ENCODE data around the gene MARK1. TPM values are rescaled to one million over a fixed set of nuclear protein-coding genes. Genes with fewer than 3 reads are reported as not detected.

MARK1 gene
- total RNA-seq, 1 experiment from 2014 or later: 0.05 TPM

DNA sequence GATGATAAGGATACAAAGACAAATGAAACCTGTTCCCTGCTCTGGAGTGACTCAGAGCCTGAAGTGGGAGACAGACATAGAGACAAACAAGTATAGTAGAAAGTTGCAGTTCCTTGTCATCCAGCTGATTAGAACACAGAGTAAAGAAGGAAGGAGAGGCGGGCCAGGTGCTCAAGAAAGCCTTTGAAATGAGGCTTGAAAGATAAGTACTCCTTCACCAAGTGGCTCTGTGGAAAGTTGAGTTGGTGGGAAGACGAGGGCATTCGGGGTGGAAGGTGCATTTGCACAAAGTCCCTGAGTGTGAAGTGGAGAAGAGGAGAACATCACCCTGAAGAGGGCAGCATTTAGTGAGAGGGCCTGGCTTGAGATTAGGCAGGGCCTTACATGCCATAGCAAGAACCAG, 17.0 kb downstream of the MARK1 start:
- H3K4me1 Mint-ChIP-seq (ENCODE audit: low read depth, unreplicated experiment): no peaks in the 10 kb centered on the region
- peaks cover 9% of the 10 kb centered on the region for H3K27me3 Mint-ChIP-seq (ENCODE audit: insufficient read depth, unreplicated experiment)
- H3K27ac Mint-ChIP-seq (ENCODE audit: unreplicated experiment): no peak overlapping the region
- no peaks in the 10 kb centered on the region for H3K9me3 Mint-ChIP-seq (ENCODE audit: unreplicated experiment)
- ChIA-PET POLR2A (no interaction called here), CTCF (interaction anchor here (0.8 kb wide), 1 partner anchor 248 kb away, joined by 3 read pairs; no protein-coding TSS in a partner anchor)
- Histone ChIP-seq H3K4me1 (no peaks in the 10 kb centered on the region), H3K9me3 (0 out of 2 replicates have a peak, but pooled peaks cover 5% of the 10 kb centered on the region), H3K4me3 (ENCODE audit: low read depth, low read length) (no peak overlapping the region), H3K36me3 (ENCODE audit: control insufficient read depth, insufficient read depth, low read length) (no peaks in the 10 kb centered on the region), H3K27me3 (replicated peaks; ENCODE audit: control insufficient read depth, insufficient read depth, low read length) (no peaks in the 10 kb centered on the region)
- intact Hi-C loops (cut with micrococcal nuclease; ENCODE audit: unreplicated experiment): loop anchor here (1.0 to 5.0 kb wide), 2 partner anchors 187 to 231 kb away; no protein-coding TSS in a partner anchor
- peak in 1 of 2 experiments; percentile 20 for DNase-seq
- TF ChIP-seq, protein P1, sequence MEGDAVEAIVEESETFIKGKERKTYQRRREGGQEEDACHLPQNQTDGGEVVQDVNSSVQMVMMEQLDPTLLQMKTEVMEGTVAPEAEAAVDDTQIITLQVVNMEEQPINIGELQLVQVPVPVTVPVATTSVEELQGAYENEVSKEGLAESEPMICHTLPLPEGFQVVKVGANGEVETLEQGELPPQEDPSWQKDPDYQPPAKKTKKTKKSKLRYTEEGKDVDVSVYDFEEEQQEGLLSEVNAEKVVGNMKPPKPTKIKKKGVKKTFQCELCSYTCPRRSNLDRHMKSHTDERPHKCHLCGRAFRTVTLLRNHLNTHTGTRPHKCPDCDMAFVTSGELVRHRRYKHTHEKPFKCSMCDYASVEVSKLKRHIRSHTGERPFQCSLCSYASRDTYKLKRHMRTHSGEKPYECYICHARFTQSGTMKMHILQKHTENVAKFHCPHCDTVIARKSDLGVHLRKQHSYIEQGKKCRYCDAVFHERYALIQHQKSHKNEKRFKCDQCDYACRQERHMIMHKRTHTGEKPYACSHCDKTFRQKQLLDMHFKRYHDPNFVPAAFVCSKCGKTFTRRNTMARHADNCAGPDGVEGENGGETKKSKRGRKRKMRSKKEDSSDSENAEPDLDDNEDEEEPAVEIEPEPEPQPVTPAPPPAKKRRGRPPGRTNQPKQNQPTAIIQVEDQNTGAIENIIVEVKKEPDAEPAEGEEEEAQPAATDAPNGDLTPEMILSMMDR (IDR thresholded peaks at IDR 0.05; ENCODE audit: insufficient read depth in 1 of 2, low read depth in 1 of 2, low read length in 1 of 2, severe bottlenecking in 1 of 2, unreplicated experiment in 1 of 2): peak in 1 of 2 experiments; percentile 37
- no TSS peak for BruUV-seq (replicated peaks)
- H3K36me3 Mint-ChIP-seq (ENCODE audit: insufficient read depth, unreplicated experiment): no peaks in the 10 kb centered on the region
- H3K4me3 Mint-ChIP-seq (ENCODE audit: unreplicated experiment): no peak overlapping the region

DNA sequence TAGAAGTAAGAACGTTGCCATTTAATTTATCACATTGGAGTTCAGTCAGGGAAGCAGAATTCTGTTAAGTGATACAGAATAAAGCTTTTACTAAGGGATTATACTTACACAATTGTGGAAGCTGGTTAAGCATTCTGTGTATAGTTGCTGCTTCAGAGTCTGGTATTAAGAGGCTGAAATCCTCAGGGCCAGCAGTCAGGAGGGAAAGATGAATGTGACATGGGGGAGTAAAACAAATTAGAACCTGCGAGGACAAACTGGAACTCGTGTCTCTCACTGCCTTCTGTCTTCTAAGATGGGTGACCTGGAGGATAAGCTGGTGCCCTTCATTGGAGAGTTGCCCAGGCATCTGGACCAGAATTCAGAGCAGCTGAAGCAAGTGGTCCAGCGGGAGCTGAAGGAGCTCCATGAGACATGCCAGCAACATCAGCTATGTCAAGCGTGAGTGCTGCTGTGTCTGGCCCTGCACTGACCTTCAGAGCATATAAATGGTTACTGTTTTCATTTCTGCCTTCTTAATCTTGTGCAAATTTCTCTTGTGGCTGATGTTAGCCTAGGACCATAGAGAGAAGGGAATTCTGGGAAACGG, 23.0 kb downstream of the MARK1 start:
- H3K4me1 ChIP-seq: no peaks in the 10 kb centered on the region
- no peak overlapping the region for H3K4me3 ChIP-seq (ENCODE audit: low read depth, low read length)
- Mint-ChIP-seq H3K27me3 (ENCODE audit: insufficient read depth, unreplicated experiment) (no peaks in the 10 kb centered on the region), H3K9me3 (ENCODE audit: unreplicated experiment) (no peaks in the 10 kb centered on the region), H3K4me1 (ENCODE audit: low read depth, unreplicated experiment) (no peaks in the 10 kb centered on the region), H3K27ac (ENCODE audit: unreplicated experiment) (no peak overlapping the region), H3K4me3 (ENCODE audit: unreplicated experiment) (no peak overlapping the region), H3K36me3 (ENCODE audit: insufficient read depth, unreplicated experiment) (no peaks in the 10 kb centered on the region)
- DNase-seq: no peak
- CTCF ChIA-PET: no interaction called here
- H3K27me3 ChIP-seq (replicated peaks; ENCODE audit: control insufficient read depth, insufficient read depth, low read length): no peaks in the 10 kb centered on the region
- intact Hi-C loops (cut with micrococcal nuclease; ENCODE audit: unreplicated experiment): no loop called here
- TF ChIP-seq, protein P1 (IDR thresholded peaks at IDR 0.05; ENCODE audit: insufficient read depth in 1 of 2, low read depth in 1 of 2, low read length in 1 of 2, severe bottlenecking in 1 of 2, unreplicated experiment in 1 of 2): no peak
- H3K9me3 ChIP-seq: 0 out of 2 replicates have a peak, but pooled peaks cover 5% of the 10 kb centered on the region
- no TSS peak for BruUV-seq (replicated peaks)
- H3K36me3 ChIP-seq (ENCODE audit: control insufficient read depth, insufficient read depth, low read length): no peaks in the 10 kb centered on the region
- POLR2A ChIA-PET: no interaction called here

DNA sequence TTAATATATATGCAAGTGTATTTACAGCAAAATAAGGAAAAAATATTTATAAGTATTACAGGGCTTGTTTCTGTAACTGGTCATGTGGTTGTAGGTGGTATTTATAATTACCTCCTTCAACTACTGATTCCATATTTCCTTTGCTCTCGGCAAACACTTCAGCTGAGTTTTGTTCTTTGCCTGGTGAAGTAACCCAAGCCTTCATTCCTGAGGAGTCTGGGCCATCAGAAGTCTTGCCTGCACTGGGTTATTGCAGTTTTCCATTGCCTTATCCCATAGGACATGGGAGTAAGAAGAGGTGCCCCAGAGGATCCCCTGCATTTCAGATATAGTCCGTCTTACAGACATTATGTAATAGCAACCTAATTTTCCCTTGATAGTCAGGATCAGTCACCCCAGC, 23.8 kb downstream of the MARK1 start:
- ChIA-PET POLR2A (no interaction called here), CTCF (no interaction called here)
- Mint-ChIP-seq H3K4me1 (ENCODE audit: low read depth, unreplicated experiment) (no peaks in the 10 kb centered on the region), H3K9me3 (ENCODE audit: unreplicated experiment) (no peaks in the 10 kb centered on the region), H3K4me3 (ENCODE audit: unreplicated experiment) (no peak overlapping the region), H3K27me3 (ENCODE audit: insufficient read depth, unreplicated experiment) (no peaks in the 10 kb centered on the region), H3K27ac (ENCODE audit: unreplicated experiment) (no peak overlapping the region), H3K36me3 (ENCODE audit: insufficient read depth, unreplicated experiment) (no peaks in the 10 kb centered on the region)
- TF ChIP-seq, protein P1 (IDR thresholded peaks at IDR 0.05; ENCODE audit: insufficient read depth in 1 of 2, low read depth in 1 of 2, low read length in 1 of 2, severe bottlenecking in 1 of 2, unreplicated experiment in 1 of 2): no peak
- H3K27me3 ChIP-seq (replicated peaks; ENCODE audit: control insufficient read depth, insufficient read depth, low read length): no peaks in the 10 kb centered on the region
- 0 out of 2 replicates have a peak, but pooled peaks cover 5% of the 10 kb centered on the region for H3K9me3 ChIP-seq
- no peaks in the 10 kb centered on the region for H3K36me3 ChIP-seq (ENCODE audit: control insufficient read depth, insufficient read depth, low read length)
- no peaks in the 10 kb centered on the region for H3K4me1 ChIP-seq
- BruUV-seq (replicated peaks): no TSS peak
- intact Hi-C loops (cut with micrococcal nuclease; ENCODE audit: unreplicated experiment): no loop called here
- DNase-seq: no peak
- H3K4me3 ChIP-seq (ENCODE audit: low read depth, low read length): no peak overlapping the region

Data from Caco-2 (cell line).